PC-3 (cell line): ENCODE data around the gene ASPDH. TPM values are rescaled to one million over a fixed set of nuclear protein-coding genes. Genes with fewer than 3 reads are reported as not detected.

Source experiments
- ATAC-seq: fragments of 200-7000 bp; cut with Tn5 transposase; 2 replicates; pipeline ENCODE4 v1.9.1; 2020; ENCODE audit warnings: mild to moderate bottlenecking, moderate library complexity
- BruUV-seq: library from RNA; stranded (reverse); fragments of 400-500 nt; replicated peaks from 2 replicates; lab custom pipeline; 2021; lab: Mats Ljungman, UMichigan
- CTCF ChIA-PET: fragments of 300-600 bp; sonication (Branson Sonifier 250); formaldehyde crosslinking; loops from one replicate; lab custom pipeline; 2022; ENCODE audit warnings: antibody characterized with exemption; lab: Charles Lee
- POLR2A ChIA-PET: fragments of 300-600 bp; sonication (Branson Sonifier 250); formaldehyde crosslinking; loops from one replicate; lab custom pipeline; 2022; ENCODE audit warnings: antibody characterized with exemption; ENCODE audit not compliant: unreplicated experiment; lab: Charles Lee
- DNase-seq: peaks from one replicate; pipeline ENCODE4 v3.0.0-alpha.2; 2015
- H2AFZ ChIP-seq: fragments of 300-600 bp; sonication (generic); 2 replicates; pipeline ENCODE4 v1.6.0; 2016; ENCODE audit warnings: antibody characterized with exemption, low read length
- H3F3A ChIP-seq: fragments of 300-600 bp; sonication (generic); one replicate; pipeline ENCODE4 v1.6.0; 2017; ENCODE audit warnings: antibody characterized with exemption, low read length, control low read depth, mild to moderate bottlenecking; ENCODE audit not compliant: unreplicated experiment
- H3K27ac ChIP-seq: fragments of 300-600 bp; sonication (generic); 2 replicates; pipeline ENCODE4 v1.5.1; 2016; ENCODE audit warnings: mild to moderate bottlenecking, low read length
- H3K27me3 ChIP-seq: fragments of 300-600 bp; sonication (generic); 2 replicates; pipeline ENCODE4 v1.6.1; 2016; ENCODE audit warnings: low read length, mixed read lengths
- H3K36me3 ChIP-seq: fragments of 300-600 bp; sonication (generic); 2 replicates; pipeline ENCODE4 v1.6.1; 2016; ENCODE audit warnings: low read depth, mixed run types, low read length, mixed read lengths
- H3K4me1 ChIP-seq: fragments of 300-600 bp; sonication (generic); 2 replicates; pipeline ENCODE4 v1.5.1; 2016; ENCODE audit warnings: low read length; ENCODE audit not compliant: insufficient read depth
- H3K4me2 ChIP-seq: fragments of 300-600 bp; sonication (generic); 2 replicates; pipeline ENCODE4 v1.6.0; 2016; ENCODE audit warnings: low read length
- H3K4me3 ChIP-seq: fragments of 300-600 bp; sonication (generic); 2 replicates; pipeline ENCODE4 v1.5.1; 2016; ENCODE audit warnings: mild to moderate bottlenecking, low read length, mixed read lengths
- H3K79me2 ChIP-seq: fragments of 300-600 bp; sonication (generic); 2 replicates; pipeline ENCODE4 v1.6.1; 2017; ENCODE audit warnings: low read length, mixed read lengths
- H3K9ac ChIP-seq: fragments of 300-600 bp; sonication (generic); 2 replicates; pipeline ENCODE4 v1.6.0; 2016; ENCODE audit warnings: mild to moderate bottlenecking, low read length
- H3K9me2 ChIP-seq: fragments of 300-600 bp; sonication (generic); replicated peaks from 2 replicates; pipeline ENCODE4 v1.6.1; 2016; ENCODE audit warnings: mixed run types, low read length, mixed read lengths
- H3K9me3 ChIP-seq: fragments of 300-600 bp; sonication (generic); 2 replicates; pipeline ENCODE4 v1.6.1; 2016; ENCODE audit warnings: low read length, mixed read lengths
- H4K20me1 ChIP-seq: fragments of 300-600 bp; sonication (generic); 2 replicates; pipeline ENCODE4 v1.6.1; 2016; ENCODE audit warnings: low read length, mixed read lengths
- CTCF ChIP-seq: fragments of 300-600 bp; sonication (generic); conservative IDR thresholded peaks from 2 replicates; pipeline ENCODE4 v1.5.1; 2017; ENCODE audit warnings: antibody characterized with exemption, low read depth, mild to moderate bottlenecking, low read length
- EZH2 ChIP-seq: fragments of 300-600 bp; sonication (generic); IDR thresholded peaks from one replicate; pipeline ENCODE4 v1.6.1; 2017; ENCODE audit warnings: antibody characterized with exemption, mild to moderate bottlenecking, low read length; ENCODE audit not compliant: unreplicated experiment
- EZH2phosphoT487 ChIP-seq: fragments of 300-600 bp; sonication (generic); IDR thresholded peaks from 2 replicates; pipeline ENCODE4 v1.6.1; 2018; ENCODE audit warnings: mild to moderate bottlenecking, antibody characterized with exemption, low read length, borderline replicate concordance
- intact Hi-C: fragments of 100-400 bp; cut with micrococcal nuclease; formaldehyde crosslinking; loops from 2 replicates; pipeline ENCODE4 v1.9.0; 2023
- total RNA-seq: library from RNA; depleted of rRNA; stranded (reverse); fragments of >200 nt; gene quantifications from 2 replicates; pipeline ENCODE4 v1.2.3, GENCODE V29; 2014

Gene ASPDH
- total RNA-seq, 1 experiment from 2014 or later: not detected

GRCh38 chr19:50557009-50557613 is 43.4 kb upstream of the ASPDH start:
- H3F3A ChIP-seq: no peaks in the 10 kb centered on the region
- no peaks in the 10 kb centered on the region for H3K9me3 ChIP-seq
- BruUV-seq: no TSS peak
- TF ChIP-seq EZH2phosphoT487 (no peak), EZH2 (no peak), CTCF (no peak)
- no peak overlapping the region for H3K9ac ChIP-seq
- H4K20me1 ChIP-seq: no peaks in the 10 kb centered on the region
- H3K4me3 ChIP-seq: no peak overlapping the region
- H3K4me1 ChIP-seq: no peaks in the 10 kb centered on the region
- H2AFZ ChIP-seq: no peak overlapping the region
- CTCF ChIA-PET: interaction anchor here (0.6 to 1.9 kb wide), 4 partner anchors 16 to 32 kb away, joined by 3 to 13 read pairs (median 4); no protein-coding TSS in a partner anchor
- ATAC-seq (no peak), DNase-seq (no peak)
- H3K27ac ChIP-seq: no peak overlapping the region
- H3K9me2 ChIP-seq: no peaks in the 10 kb centered on the region
- H3K79me2 ChIP-seq: no peaks in the 10 kb centered on the region
- no peaks in the 10 kb centered on the region for H3K36me3 ChIP-seq
- peak overlapping the region; percentile 99 for H3K4me2 ChIP-seq
- POLR2A ChIA-PET: no interaction called here
- H3K27me3 ChIP-seq: peaks cover 34% of the 10 kb centered on the region
- intact Hi-C loops: no loop called here

GRCh38 chr19:50556282-50557008 is 42.7 kb upstream of the ASPDH start:
- ATAC-seq: peak; percentile 86
- no peaks in the 10 kb centered on the region for H4K20me1 ChIP-seq
- peak overlapping the region; percentile 99 for H3K4me2 ChIP-seq
- H3K4me1 ChIP-seq: no peaks in the 10 kb centered on the region
- H2AFZ ChIP-seq: peak overlapping the region; percentile 100
- no peaks in the 10 kb centered on the region for H3K79me2 ChIP-seq
- TF ChIP-seq CTCF (peak; percentile 99), EZH2 (no peak)
- H3K36me3 ChIP-seq: no peaks in the 10 kb centered on the region
- intact Hi-C loops: no loop called here
- no TSS peak for BruUV-seq
- H3K9me2 ChIP-seq: no peaks in the 10 kb centered on the region
- peak overlapping the region; percentile 76 for H3K4me3 ChIP-seq
- H3K27ac ChIP-seq: no peak overlapping the region
- H3K27me3 ChIP-seq: peaks cover 38% of the 10 kb centered on the region
- no peaks in the 10 kb centered on the region for H3K9me3 ChIP-seq
- H3K9ac ChIP-seq: no peak overlapping the region
- ChIA-PET CTCF (interaction anchor here (0.6 to 1.9 kb wide), 8 partner anchors 9 to 147 kb away, joined by 3 to 13 read pairs (median 4); no protein-coding TSS in a partner anchor), POLR2A (no interaction called here)
- DNase-seq: peak; percentile 82
- no peaks in the 10 kb centered on the region for H3F3A ChIP-seq
